ENCODE data around the gene B3GNT3.

B3GNT3 gene

GRCh38 chr19:17794731-17795494 is at the start of gene B3GNT3:
Gene B3GNT3, plus strand, starts transcription at chr19:17795138. Its CDS starts 12,670 bp downstream, at chr19:17807808.
- no peak for TF ChIP-seq CTCF (IDR thresholded peaks at IDR 0.05; ENCODE audit: low read depth, low read length, missing control alignments)
- H3K4me3 ChIP-seq (replicated peaks; ENCODE audit: low read depth, low read length), result no peak within 1 kb of the TSS
- DNase-seq (ENCODE audit: extremely low read depth, low read depth), result no peak

- peak; percentile 67 for DNase-seq (ENCODE audit: extremely low read depth, low read depth)
- peak overlapping the region; percentile 24 for H3K4me3 ChIP-seq (replicated peaks; ENCODE audit: low read depth, low read length)
- TF ChIP-seq CTCF (IDR thresholded peaks at IDR 0.05; ENCODE audit: low read depth, low read length, missing control alignments), result no peak
These were observed 47.5 kb upstream of the B3GNT3 start for GRCh38 chr19:17747205-17748098.

- no peak for DNase-seq (ENCODE audit: extremely low read depth, low read depth)
- TF ChIP-seq CTCF (IDR thresholded peaks at IDR 0.05; ENCODE audit: low read depth, low read length, missing control alignments), result no peak
- H3K4me3 ChIP-seq (replicated peaks; ENCODE audit: low read depth, low read length), result no peak overlapping the region
These were observed 45.9 kb upstream of the B3GNT3 start for GRCh38 chr19:17748884-17749638.

- no peak for TF ChIP-seq CTCF (IDR thresholded peaks at IDR 0.05; ENCODE audit: low read depth, low read length, missing control alignments)
- no peak for DNase-seq (ENCODE audit: extremely low read depth, low read depth)
- no peak overlapping the region for H3K4me3 ChIP-seq (replicated peaks; ENCODE audit: low read depth, low read length)
These were observed 45.0 kb upstream of the B3GNT3 start for GRCh38 chr19:17749912-17750317.

GRCh38 chr19:17751103-17751911 is 43.6 kb upstream of the B3GNT3 start, which contains the start of gene FCHO1:
Gene FCHO1, plus strand, starts transcription at chr19:17751477. Its CDS starts 3,688 bp downstream, at chr19:17755165.
- no peak within 1 kb of the TSS for H3K4me3 ChIP-seq (replicated peaks; ENCODE audit: low read depth, low read length)
- no peak for TF ChIP-seq CTCF (IDR thresholded peaks at IDR 0.05; ENCODE audit: low read depth, low read length, missing control alignments)
- no peak for DNase-seq (ENCODE audit: extremely low read depth, low read depth)

- no peak for TF ChIP-seq CTCF (IDR thresholded peaks at IDR 0.05; ENCODE audit: low read depth, low read length, missing control alignments)
- DNase-seq (ENCODE audit: extremely low read depth, low read depth), result no peak
- H3K4me3 ChIP-seq (replicated peaks; ENCODE audit: low read depth, low read length), result no peak overlapping the region
These were observed 43.0 kb upstream of the B3GNT3 start for GRCh38 chr19:17751912-17752273.
